Measurements from ENCODE around the gene TEX22.

TEX22 gene

DNA sequence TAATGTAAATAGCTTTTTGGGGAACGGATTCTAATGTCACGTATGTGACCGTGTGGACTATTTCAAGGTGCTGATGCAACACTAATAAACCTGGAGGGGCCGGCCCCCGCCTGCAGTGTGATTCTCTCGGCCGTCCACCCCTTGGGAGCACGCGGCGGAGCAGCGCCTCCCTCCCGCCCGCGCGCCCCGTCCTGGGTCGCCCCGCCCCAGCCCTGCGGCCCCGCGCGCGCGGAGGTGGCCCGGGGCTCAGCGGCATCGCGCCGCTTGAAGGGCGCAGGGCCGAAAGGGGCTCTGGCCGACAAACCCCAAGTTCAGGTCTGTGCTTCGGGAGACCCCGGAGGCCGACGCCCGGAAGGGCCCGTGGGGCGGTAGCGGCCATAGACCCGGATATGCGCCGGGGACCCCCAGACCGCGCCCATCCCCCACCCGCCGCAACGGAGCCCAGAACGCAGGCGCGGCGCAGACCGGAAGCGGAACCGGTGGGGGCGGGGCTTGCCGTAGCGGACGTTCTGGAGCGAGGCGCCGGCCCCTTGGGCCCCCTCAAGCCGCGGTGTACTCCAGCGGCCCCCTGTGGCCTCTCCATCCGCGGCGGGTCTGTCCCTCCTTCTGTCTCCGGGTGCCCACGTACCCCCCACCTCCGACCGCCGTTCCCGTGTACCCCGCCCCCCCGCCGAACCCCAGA lies at the start of gene TEX22:
Gene TEX22 (plus strand): TSS at position 495 of the 682 bp plus-strand sequence. CDS start 803 bp downstream, outside the sequence.
- Histone ChIP-seq H2AFZ (ENCODE audit: low read length) (no peak within 1 kb of the TSS; the same call in 1 of the 2 replicates), H3K27ac (ENCODE audit: low read depth, low read length, poor library complexity, severe bottlenecking) (no peak within 1 kb of the TSS), H3K36me3 (ENCODE audit: insufficient read depth, low read length) (peaks cover 22% of the 10 kb centered on the region), H3K9ac (ENCODE audit: low read length) (peak within 1 kb of the TSS; percentile 72), H4K20me1 (ENCODE audit: insufficient read depth, low read length) (no peaks in the 10 kb centered on the region), H3K9me3 (ENCODE audit: low read length) (peaks cover 4% of the 10 kb centered on the region; the same call in 1 of the 2 replicates), H3K79me2 (ENCODE audit: insufficient read depth, low read length) (no peaks in the 10 kb centered on the region), H3K4me1 (ENCODE audit: insufficient read depth, low read length, severe bottlenecking) (peaks cover 19% of the 10 kb centered on the region), H3K4me2 (ENCODE audit: low read length) (peak within 1 kb of the TSS; percentile 88), H3K4me3 (ENCODE audit: low read depth, low read length, poor library complexity, severe bottlenecking) (peak within 1 kb of the TSS; percentile 77), H3K9me2 (ENCODE audit: low read depth, low read length) (no peaks in the 10 kb centered on the region), H3F3A (ENCODE audit: insufficient read depth, low read length) (no peaks in the 10 kb centered on the region), H3K27me3 (ENCODE audit: insufficient read depth, low read length) (no peaks in the 10 kb centered on the region)
- TF ChIP-seq CTCF (IDR thresholded peaks at IDR 0.05; ENCODE audit: low read length) (peak; percentile 38; the same call in 1 of the 2 replicates), EZH2 (IDR thresholded peaks at IDR 0.05; ENCODE audit: borderline replicate concordance, low read length) (no peak)

GRCh38 chr14:105348945-105349699 lies 49.2 kb upstream of the TEX22 start:
- H3K27ac ChIP-seq (ENCODE audit: low read depth, low read length, poor library complexity, severe bottlenecking): no peak overlapping the region
- no peaks in the 10 kb centered on the region for H3K9me2 ChIP-seq (ENCODE audit: low read depth, low read length)
- no peaks in the 10 kb centered on the region for H3K79me2 ChIP-seq (ENCODE audit: insufficient read depth, low read length)
- H3K4me3 ChIP-seq (ENCODE audit: low read depth, low read length, poor library complexity, severe bottlenecking): no peak overlapping the region
- peaks cover 9% of the 10 kb centered on the region; the same call in 1 of the 2 replicates for H3K27me3 ChIP-seq (ENCODE audit: insufficient read depth, low read length)
- H3F3A ChIP-seq (ENCODE audit: insufficient read depth, low read length): no peaks in the 10 kb centered on the region
- no peak overlapping the region for H3K4me2 ChIP-seq (ENCODE audit: low read length)
- no peaks in the 10 kb centered on the region for H3K36me3 ChIP-seq (ENCODE audit: insufficient read depth, low read length)
- no peaks in the 10 kb centered on the region for H3K4me1 ChIP-seq (ENCODE audit: insufficient read depth, low read length, severe bottlenecking)
- TF ChIP-seq CTCF (IDR thresholded peaks at IDR 0.05; ENCODE audit: low read length) (no peak), EZH2 (IDR thresholded peaks at IDR 0.05; ENCODE audit: borderline replicate concordance, low read length) (no peak)
- 0 out of 2 replicates have a peak, but pooled peaks cover 3% of the 10 kb centered on the region for H3K9me3 ChIP-seq (ENCODE audit: low read length)
- H3K9ac ChIP-seq (ENCODE audit: low read length): no peak overlapping the region
- H4K20me1 ChIP-seq (ENCODE audit: insufficient read depth, low read length): no peaks in the 10 kb centered on the region
- H2AFZ ChIP-seq (ENCODE audit: low read length): no peak overlapping the region

DNA sequence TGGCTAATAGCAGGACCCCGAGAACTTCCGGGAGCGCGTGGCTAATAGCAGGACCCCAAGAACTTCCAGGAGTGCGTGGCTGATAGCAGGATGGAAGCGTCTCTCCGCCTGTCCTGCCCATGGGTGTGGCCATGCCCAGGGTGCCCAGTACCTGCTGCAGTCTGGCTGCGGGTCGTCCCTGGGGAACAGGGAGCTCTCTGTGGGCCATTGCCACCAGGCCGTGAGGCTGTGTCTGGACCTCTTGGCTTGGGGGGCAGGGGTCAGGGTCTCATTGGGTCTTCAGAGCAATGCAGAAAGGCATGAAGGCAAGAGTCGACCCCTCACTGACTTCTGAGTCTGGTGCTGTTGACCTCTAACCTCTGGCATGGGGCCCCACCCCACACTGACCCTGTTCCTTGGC lies 48.3 kb upstream of the TEX22 start:
- H3K9me2 ChIP-seq (ENCODE audit: low read depth, low read length): no peaks in the 10 kb centered on the region
- H3K4me3 ChIP-seq (ENCODE audit: low read depth, low read length, poor library complexity, severe bottlenecking): no peak overlapping the region
- H2AFZ ChIP-seq (ENCODE audit: low read length): no peak overlapping the region
- H4K20me1 ChIP-seq (ENCODE audit: insufficient read depth, low read length): no peaks in the 10 kb centered on the region
- H3K36me3 ChIP-seq (ENCODE audit: insufficient read depth, low read length): no peaks in the 10 kb centered on the region
- no peak overlapping the region for H3K9ac ChIP-seq (ENCODE audit: low read length)
- H3K4me2 ChIP-seq (ENCODE audit: low read length): no peak overlapping the region
- no peaks in the 10 kb centered on the region for H3K4me1 ChIP-seq (ENCODE audit: insufficient read depth, low read length, severe bottlenecking)
- H3K27ac ChIP-seq (ENCODE audit: low read depth, low read length, poor library complexity, severe bottlenecking): no peak overlapping the region
- peaks cover 9% of the 10 kb centered on the region; the same call in 1 of the 2 replicates for H3K27me3 ChIP-seq (ENCODE audit: insufficient read depth, low read length)
- no peaks in the 10 kb centered on the region for H3K79me2 ChIP-seq (ENCODE audit: insufficient read depth, low read length)
- H3F3A ChIP-seq (ENCODE audit: insufficient read depth, low read length): no peaks in the 10 kb centered on the region
- TF ChIP-seq CTCF (IDR thresholded peaks at IDR 0.05; ENCODE audit: low read length) (no peak), EZH2 (IDR thresholded peaks at IDR 0.05; ENCODE audit: borderline replicate concordance, low read length) (no peak)
- H3K9me3 ChIP-seq (ENCODE audit: low read length): 0 out of 2 replicates have a peak, but pooled peaks cover 3% of the 10 kb centered on the region
